Activated T-helper 17 cell treated with anti-CD3 and anti-CD28 coated beads, Interleukin-2, amount 50 U/mL, for 72 hours (primary cell): Measurements from ENCODE around the gene CTSW. TPM values are rescaled to one million over a fixed set of nuclear protein-coding genes. Genes with fewer than 3 reads are reported as not detected.
"Not testable (repeated sequence)": the region's sequence is repeated elsewhere in the genome, so short reads cannot be mapped to it uniquely, and the experiment has no call there.

Source experiments
- ATAC-seq: fragments of 150-1000 bp; cut with Tn5 transposase; replicated peaks from 2 replicates; pipeline ENCODE4 v1.10.0; 2021; ENCODE audit warnings: mild to moderate bottlenecking, moderate library complexity
- H3K27ac Mint-ChIP-seq: one replicate; pipeline ENCODE4 v1.8.0; 2022; ENCODE audit warnings: mixed read lengths
- H3K27me3 Mint-ChIP-seq: one replicate; pipeline ENCODE4 v1.8.0; 2022; ENCODE audit warnings: mixed read lengths
- H3K36me3 Mint-ChIP-seq: one replicate; pipeline ENCODE4 v1.8.0; 2022; ENCODE audit warnings: low read depth, mild to moderate bottlenecking, mixed read lengths
- H3K4me1 Mint-ChIP-seq: one replicate; pipeline ENCODE4 v1.8.0; 2022; ENCODE audit warnings: mixed read lengths
- H3K4me3 Mint-ChIP-seq: one replicate; pipeline ENCODE4 v1.8.0; 2022; ENCODE audit warnings: mild to moderate bottlenecking, mixed read lengths
- H3K9me3 Mint-ChIP-seq: one replicate; pipeline ENCODE4 v1.8.0; 2022; ENCODE audit warnings: mixed read lengths
- total RNA-seq, 2 donors: library from RNA; stranded (reverse); gene quantifications; one replicate each; pipeline ENCODE4 v1.2.3, GENCODE V29; 2022

CTSW gene, protein sequence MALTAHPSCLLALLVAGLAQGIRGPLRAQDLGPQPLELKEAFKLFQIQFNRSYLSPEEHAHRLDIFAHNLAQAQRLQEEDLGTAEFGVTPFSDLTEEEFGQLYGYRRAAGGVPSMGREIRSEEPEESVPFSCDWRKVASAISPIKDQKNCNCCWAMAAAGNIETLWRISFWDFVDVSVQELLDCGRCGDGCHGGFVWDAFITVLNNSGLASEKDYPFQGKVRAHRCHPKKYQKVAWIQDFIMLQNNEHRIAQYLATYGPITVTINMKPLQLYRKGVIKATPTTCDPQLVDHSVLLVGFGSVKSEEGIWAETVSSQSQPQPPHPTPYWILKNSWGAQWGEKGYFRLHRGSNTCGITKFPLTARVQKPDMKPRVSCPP
- 10 to 100 TPM in 1 of 2 donors, 1 to 10 TPM in 1; 5.4 to 23.6 TPM for total RNA-seq

- peak; percentile 49 for ATAC-seq
- Mint-ChIP-seq H3K4me1 (peaks cover 14% of the 10 kb centered on the region), H3K27ac (peak within 1 kb of the TSS; percentile 90), H3K36me3 (peaks cover 14% of the 10 kb centered on the region), H3K9me3 (no peaks in the 10 kb centered on the region), H3K4me3 (peak within 1 kb of the TSS; percentile 66), H3K27me3 (no peaks in the 10 kb centered on the region)
These were observed at the start of gene CTSW for GRCh38 chr11:65879617-65880016. CTSW (plus strand) TSS chr11:65879837; CDS start chr11:65879855, 18 bp downstream.

- Mint-ChIP-seq H3K27ac (peak overlapping the region; percentile 61), H3K4me1 (peaks cover 24% of the 10 kb centered on the region)
- not testable (repeated sequence) for H3K9me3 Mint-ChIP-seq, H3K4me3 Mint-ChIP-seq, ATAC-seq, H3K27me3 Mint-ChIP-seq, H3K36me3 Mint-ChIP-seq
These were observed 47.4 kb upstream of the CTSW start for GRCh38 chr11:65832231-65832630.

- H3K27me3 Mint-ChIP-seq = peaks cover 4% of the 10 kb centered on the region
- H3K36me3 Mint-ChIP-seq = no peaks in the 10 kb centered on the region
- no peaks in the 10 kb centered on the region for H3K9me3 Mint-ChIP-seq
- no peak within 1 kb of the TSS for H3K27ac Mint-ChIP-seq
- H3K4me3 Mint-ChIP-seq = no peak within 1 kb of the TSS
- ATAC-seq = peak; percentile 100
- peaks cover 20% of the 10 kb centered on the region for H3K4me1 Mint-ChIP-seq
These were observed 46.2 kb upstream of the CTSW start, which contains the start of gene SNX32 for GRCh38 chr11:65833297-65834030. SNX32 (plus strand) TSS chr11:65833963; CDS start chr11:65834066, 103 bp downstream.

DNA sequence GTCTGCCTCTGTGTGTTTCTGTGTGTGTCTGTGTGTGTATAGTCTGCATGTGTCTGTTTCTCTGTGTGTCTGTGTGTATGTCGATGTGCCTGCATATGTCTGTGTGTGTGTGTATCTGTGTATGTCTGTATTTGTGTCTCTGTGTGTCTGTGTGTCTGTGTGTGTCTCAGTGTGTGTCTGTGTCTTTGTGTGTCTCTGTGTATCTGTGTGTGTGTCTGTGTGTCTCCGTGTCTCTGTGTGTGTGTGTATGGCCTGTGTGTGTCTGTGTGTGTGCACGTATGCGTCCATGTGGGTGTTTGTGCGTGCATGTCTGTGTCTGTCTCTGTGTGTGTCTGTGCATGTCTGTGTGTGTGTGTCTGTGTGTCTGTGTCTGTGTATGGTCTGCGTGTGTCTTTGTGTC lies 45.4 kb upstream of the CTSW start:
- no peak for ATAC-seq
- Mint-ChIP-seq H3K9me3 (no peaks in the 10 kb centered on the region), H3K4me1 (peaks cover 20% of the 10 kb centered on the region), H3K36me3 (no peaks in the 10 kb centered on the region), H3K27me3 (peaks cover 4% of the 10 kb centered on the region), H3K4me3 (no peak overlapping the region), H3K27ac (no peak overlapping the region)

- no peaks in the 10 kb centered on the region for H3K36me3 Mint-ChIP-seq
- H3K9me3 Mint-ChIP-seq = no peaks in the 10 kb centered on the region
- ATAC-seq = no peak
- no peak overlapping the region for H3K27ac Mint-ChIP-seq
- H3K4me1 Mint-ChIP-seq = no peaks in the 10 kb centered on the region
- no peak overlapping the region for H3K4me3 Mint-ChIP-seq
- no peaks in the 10 kb centered on the region for H3K27me3 Mint-ChIP-seq
These were observed 37.5 kb upstream of the CTSW start for GRCh38 chr11:65842144-65842543.

DNA sequence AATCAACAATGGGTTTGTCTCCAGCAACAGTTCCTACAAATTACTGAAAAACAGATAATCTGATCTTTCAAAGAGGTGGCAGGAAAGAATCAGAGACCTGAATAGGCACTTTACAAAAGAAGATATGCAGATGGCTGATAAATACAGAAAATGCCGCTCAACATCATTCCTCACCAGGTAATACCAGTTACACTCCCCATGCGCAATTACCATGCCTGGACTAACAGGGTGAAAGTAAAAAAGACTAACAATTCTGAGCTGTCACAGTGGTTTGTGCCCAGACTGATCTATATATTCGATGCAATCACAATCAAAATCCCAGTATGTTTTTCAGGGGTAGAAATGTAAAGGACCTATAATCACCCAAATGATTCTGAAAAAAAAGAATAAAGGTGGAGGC lies 35.8 kb upstream of the CTSW start:
- Mint-ChIP-seq H3K27ac (no peak overlapping the region), H3K36me3 (no peaks in the 10 kb centered on the region), H3K9me3 (no peaks in the 10 kb centered on the region), H3K4me3 (no peak overlapping the region), H3K4me1 (no peaks in the 10 kb centered on the region), H3K27me3 (no peaks in the 10 kb centered on the region)
- ATAC-seq = no peak

- Mint-ChIP-seq H3K4me1 (no peaks in the 10 kb centered on the region), H3K27me3 (no peaks in the 10 kb centered on the region), H3K27ac (no peak overlapping the region), H3K36me3 (no peaks in the 10 kb centered on the region), H3K4me3 (no peak overlapping the region), H3K9me3 (no peaks in the 10 kb centered on the region)
- ATAC-seq = no peak
These were observed 35.3 kb upstream of the CTSW start for GRCh38 chr11:65844231-65844872.

- Mint-ChIP-seq H3K27me3 (no peaks in the 10 kb centered on the region), H3K27ac (no peak overlapping the region), H3K4me1 (no peaks in the 10 kb centered on the region), H3K9me3 (no peaks in the 10 kb centered on the region), H3K4me3 (no peak overlapping the region), H3K36me3 (peaks cover 12% of the 10 kb centered on the region)
- ATAC-seq = no peak
These were observed 31.9 kb upstream of the CTSW start for GRCh38 chr11:65847746-65848145.

DNA sequence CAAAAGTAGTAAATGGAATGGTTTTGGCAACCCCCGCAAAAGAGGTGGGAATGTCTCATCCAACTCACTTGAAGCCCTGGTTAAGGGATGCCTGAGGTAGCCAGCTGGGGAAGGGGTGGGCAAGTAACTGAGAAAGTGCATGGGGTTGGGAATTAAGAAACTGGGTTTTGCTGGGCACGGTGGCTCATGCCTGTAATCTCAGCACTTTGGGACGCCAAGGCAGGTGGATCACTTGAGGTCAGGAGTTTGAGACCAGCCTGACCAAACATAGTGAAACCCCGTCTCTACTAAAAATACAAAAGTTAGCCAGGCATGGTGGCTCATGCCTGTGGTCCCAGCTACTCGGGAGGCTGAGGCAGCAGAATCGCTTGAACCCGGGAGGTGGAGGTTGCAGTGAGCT lies 30.9 kb upstream of the CTSW start:
- not testable (repeated sequence) for ATAC-seq, H3K4me1 Mint-ChIP-seq, H3K27ac Mint-ChIP-seq, H3K4me3 Mint-ChIP-seq, H3K9me3 Mint-ChIP-seq, H3K27me3 Mint-ChIP-seq
- H3K36me3 Mint-ChIP-seq = peaks cover 21% of the 10 kb centered on the region

- Mint-ChIP-seq H3K36me3 (peaks cover 28% of the 10 kb centered on the region), H3K27me3 (no peaks in the 10 kb centered on the region), H3K4me3 (no peak overlapping the region), H3K9me3 (no peaks in the 10 kb centered on the region), H3K27ac (peak overlapping the region; percentile 36), H3K4me1 (peaks cover 2% of the 10 kb centered on the region)
- no peak for ATAC-seq
These were observed 30.3 kb upstream of the CTSW start for GRCh38 chr11:65849366-65849765.

DNA sequence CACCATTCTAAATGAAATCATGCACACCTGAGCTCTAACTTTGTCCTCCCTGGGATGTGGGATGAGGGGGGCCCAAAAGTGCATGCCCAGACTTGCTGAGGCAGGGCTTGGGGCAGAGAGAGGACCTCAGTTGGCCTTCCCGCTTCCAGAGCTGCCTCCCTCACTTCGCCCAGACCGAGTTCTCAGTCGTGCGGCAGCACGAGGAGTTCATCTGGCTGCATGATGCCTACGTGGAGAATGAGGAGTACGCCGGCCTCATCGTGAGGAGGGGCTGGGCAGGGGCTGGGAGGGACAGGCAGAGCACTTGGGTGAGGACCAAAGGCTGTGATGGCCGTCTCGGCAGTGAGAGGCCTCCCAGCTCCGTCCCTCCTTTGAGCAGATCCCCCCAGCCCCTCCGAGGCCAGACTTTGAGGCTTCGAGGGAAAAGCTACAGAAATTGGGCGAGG lies 29.8 kb upstream of the CTSW start:
- no peaks in the 10 kb centered on the region for H3K27me3 Mint-ChIP-seq
- H3K27ac Mint-ChIP-seq = peak overlapping the region; percentile 36
- no peak overlapping the region for H3K4me3 Mint-ChIP-seq
- H3K36me3 Mint-ChIP-seq = peaks cover 32% of the 10 kb centered on the region
- no peaks in the 10 kb centered on the region for H3K9me3 Mint-ChIP-seq
- ATAC-seq = no peak
- H3K4me1 Mint-ChIP-seq = peaks cover 6% of the 10 kb centered on the region

DNA sequence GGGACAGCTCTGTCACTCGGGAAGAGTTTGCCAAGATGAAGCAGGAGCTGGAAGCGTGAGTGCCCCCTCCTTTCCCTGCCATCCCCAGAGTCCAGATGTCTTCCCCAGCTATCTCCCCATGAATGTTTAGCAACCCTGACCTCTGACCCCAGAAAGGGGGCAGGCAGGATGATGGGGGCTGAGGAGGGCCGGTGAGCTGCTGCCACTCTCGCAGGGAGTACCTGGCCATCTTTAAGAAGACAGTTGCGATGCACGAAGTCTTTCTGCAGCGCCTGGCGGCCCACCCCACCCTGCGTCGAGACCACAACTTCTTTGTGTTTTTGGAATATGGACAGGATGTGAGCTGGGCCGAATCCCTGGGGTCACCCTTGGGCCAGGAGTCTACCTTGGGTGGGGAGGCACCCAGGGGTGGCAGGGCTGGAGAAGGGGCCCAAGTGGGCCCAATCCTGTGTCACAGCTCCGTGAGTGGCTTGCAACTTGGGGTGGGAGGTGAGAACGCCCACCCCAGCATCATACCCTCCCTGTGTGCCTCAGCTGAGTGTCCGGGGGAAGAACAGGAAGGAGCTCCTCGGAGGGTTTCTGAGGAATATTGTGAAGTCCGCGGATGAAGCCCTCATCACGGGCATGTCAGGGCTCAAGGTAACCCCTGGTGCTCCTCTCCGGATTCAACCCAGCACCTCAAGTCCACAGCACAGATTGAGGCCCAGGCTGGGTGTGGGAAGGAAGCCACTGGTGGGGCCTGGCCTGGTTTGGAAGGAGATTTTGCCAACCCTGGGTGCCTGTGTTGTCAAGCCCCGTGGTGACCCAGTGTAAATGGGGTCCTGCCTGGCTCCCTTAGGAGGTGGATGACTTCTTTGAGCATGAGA lies 29.2 kb upstream of the CTSW start:
- H3K9me3 Mint-ChIP-seq = no peaks in the 10 kb centered on the region
- no peak overlapping the region for H3K4me3 Mint-ChIP-seq
- H3K36me3 Mint-ChIP-seq = peaks cover 39% of the 10 kb centered on the region
- H3K27me3 Mint-ChIP-seq = no peaks in the 10 kb centered on the region
- H3K27ac Mint-ChIP-seq = no peak overlapping the region
- peak; percentile 8 for ATAC-seq
- peaks cover 8% of the 10 kb centered on the region for H3K4me1 Mint-ChIP-seq

DNA sequence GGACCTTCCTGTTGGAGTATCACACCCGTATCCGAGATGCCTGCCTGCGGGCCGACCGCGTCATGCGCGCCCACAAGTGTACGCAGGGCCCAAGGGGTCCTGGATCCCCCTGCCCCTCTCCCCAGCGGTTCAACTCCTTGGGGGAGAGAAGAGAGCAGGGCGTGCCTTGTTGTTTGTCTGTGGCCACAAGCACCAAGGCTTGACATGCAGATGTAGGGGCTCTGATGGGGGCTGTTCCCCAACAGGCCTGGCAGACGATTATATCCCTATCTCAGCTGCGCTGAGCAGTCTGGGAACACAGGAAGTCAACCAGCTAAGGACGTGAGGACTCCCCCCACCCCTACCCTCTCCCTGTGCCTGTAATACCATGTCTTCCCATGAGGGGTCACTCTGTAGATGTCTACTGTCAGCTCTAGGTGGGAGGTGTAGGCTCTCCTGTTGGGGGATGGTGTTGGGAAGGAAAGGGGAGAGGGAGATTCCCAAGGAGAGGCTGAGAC lies 28.5 kb upstream of the CTSW start:
- H3K27me3 Mint-ChIP-seq = no peaks in the 10 kb centered on the region
- H3K4me3 Mint-ChIP-seq = no peak overlapping the region
- peaks cover 11% of the 10 kb centered on the region for H3K4me1 Mint-ChIP-seq
- H3K27ac Mint-ChIP-seq = no peak overlapping the region
- ATAC-seq = peak; percentile 63
- H3K9me3 Mint-ChIP-seq = no peaks in the 10 kb centered on the region
- H3K36me3 Mint-ChIP-seq = peaks cover 45% of the 10 kb centered on the region
